ENCODE measurements around the gene C1QTNF3. TPM values are rescaled to one million over a fixed set of nuclear protein-coding genes. Genes with fewer than 3 reads are reported as not detected.

Gene C1QTNF3
- total and polyA plus RNA-seq, 2 experiments from 2014 or later, result 1.7 to 2.0 TPM

DNA sequence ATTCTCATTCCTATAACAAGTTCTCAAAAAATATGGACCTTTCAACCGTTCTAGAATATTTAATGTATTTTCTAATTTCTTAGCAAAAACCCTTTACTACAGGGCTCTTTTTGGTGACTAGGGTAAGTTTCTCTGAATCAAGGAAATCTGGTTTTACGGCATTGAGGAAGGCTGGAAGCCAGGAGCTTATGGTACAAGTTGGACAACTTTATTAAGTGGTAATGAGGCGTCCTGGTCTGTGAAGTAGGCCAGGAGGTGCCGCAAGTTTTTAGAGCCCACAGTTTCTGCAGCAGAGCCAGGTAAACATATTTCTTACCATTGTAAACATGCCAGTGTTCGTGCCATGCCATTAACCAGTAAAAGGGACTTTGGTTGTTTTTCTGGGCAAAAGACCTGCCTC is 14.6 kb upstream of the C1QTNF3 start:
- no peaks in the 10 kb centered on the region for H3F3A ChIP-seq (replicated peaks; ENCODE audit: low read depth)
- no peak overlapping the region for H3K4me2 ChIP-seq
- no peak overlapping the region for H2AFZ ChIP-seq
- TF ChIP-seq EZH2phosphoT487 (IDR thresholded peaks at IDR 0.05; ENCODE audit: unreplicated experiment), result no peak
- TF ChIP-seq POLR2AphosphoS5 (IDR thresholded peaks at IDR 0.05; ENCODE audit: low read depth), result no peak
- TF ChIP-seq EZH2 (IDR thresholded peaks at IDR 0.05; ENCODE audit: low read depth, unreplicated experiment), result no peak
- Mint-ChIP-seq H3K27me3 (ENCODE audit: insufficient read depth, low read depth, poor library complexity) (no peaks in the 10 kb centered on the region), H3K9me3 (peaks cover 16% of the 10 kb centered on the region), H3K4me1 (no peaks in the 10 kb centered on the region), H3K36me3 (ENCODE audit: low read depth) (peaks cover 22% of the 10 kb centered on the region; the same call in 2 of the 3 replicates), H3K4me3 (no peak overlapping the region), H3K27ac (no peak overlapping the region)
- no peaks in the 10 kb centered on the region for H3K27me3 ChIP-seq (ENCODE audit: insufficient read depth)
- no peaks in the 10 kb centered on the region for H3K79me2 ChIP-seq (replicated peaks; ENCODE audit: insufficient read depth)
- H3K27ac ChIP-seq (ENCODE audit: low read depth), result no peak overlapping the region
- H3K36me3 ChIP-seq (ENCODE audit: insufficient read depth), result no peaks in the 10 kb centered on the region
- no peaks in the 10 kb centered on the region for H3K9me2 ChIP-seq (ENCODE audit: insufficient read depth)
- no peak for DNase-seq (ENCODE audit: low spot score)
- ATAC-seq, result no peak
- no peaks in the 10 kb centered on the region; the same call in 1 of the 2 replicates for H4K20me1 ChIP-seq (replicated peaks; ENCODE audit: insufficient read depth)
- H3K4me3 ChIP-seq, result no peak overlapping the region
- no peaks in the 10 kb centered on the region for H3K4me1 ChIP-seq (ENCODE audit: insufficient read depth)

DNA sequence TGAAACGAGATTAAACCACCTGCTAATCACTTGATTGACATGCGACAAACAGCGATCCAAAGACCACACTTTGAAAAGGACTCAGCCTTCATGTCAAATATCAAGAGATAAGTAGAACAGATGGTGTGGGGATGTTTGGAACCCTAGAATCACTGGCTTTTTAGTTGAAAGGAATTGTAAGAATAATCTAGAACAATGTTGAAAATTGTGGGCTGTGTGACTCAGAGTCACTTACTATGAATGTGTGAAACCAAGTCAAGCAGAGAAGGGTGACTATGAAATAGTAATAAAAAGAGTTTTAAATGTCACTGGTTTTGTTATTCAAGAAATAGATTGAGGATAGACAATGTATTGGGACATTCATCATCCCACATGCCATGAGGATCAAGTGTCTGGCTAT is 14.1 kb upstream of the C1QTNF3 start:
- Histone ChIP-seq H3K4me2 (no peak overlapping the region), H3K27me3 (ENCODE audit: insufficient read depth) (no peaks in the 10 kb centered on the region), H4K20me1 (replicated peaks; ENCODE audit: insufficient read depth) (no peaks in the 10 kb centered on the region; the same call in 1 of the 2 replicates), H3K4me1 (ENCODE audit: insufficient read depth) (no peaks in the 10 kb centered on the region), H3K27ac (ENCODE audit: low read depth) (no peak overlapping the region), H2AFZ (no peak overlapping the region), H3K9me2 (ENCODE audit: insufficient read depth) (no peaks in the 10 kb centered on the region), H3K79me2 (replicated peaks; ENCODE audit: insufficient read depth) (no peaks in the 10 kb centered on the region), H3F3A (replicated peaks; ENCODE audit: low read depth) (no peaks in the 10 kb centered on the region), H3K4me3 (no peak overlapping the region), H3K36me3 (ENCODE audit: insufficient read depth) (no peaks in the 10 kb centered on the region)
- no peak overlapping the region for H3K4me3 Mint-ChIP-seq
- no peaks in the 10 kb centered on the region for H3K27me3 Mint-ChIP-seq (ENCODE audit: insufficient read depth, low read depth, poor library complexity)
- H3K9me3 Mint-ChIP-seq, result peaks cover 16% of the 10 kb centered on the region
- no peak for ATAC-seq
- no peaks in the 10 kb centered on the region for H3K4me1 Mint-ChIP-seq
- H3K27ac Mint-ChIP-seq, result no peak overlapping the region
- DNase-seq (ENCODE audit: low spot score), result no peak
- peaks cover 19% of the 10 kb centered on the region; the same call in 2 of the 3 replicates for H3K36me3 Mint-ChIP-seq (ENCODE audit: low read depth)
- no peak for TF ChIP-seq ZNF331 (CRISPR knock-in tag; IDR thresholded peaks at IDR 0.05; ENCODE audit: low read depth)
- TF ChIP-seq, protein P1, sequence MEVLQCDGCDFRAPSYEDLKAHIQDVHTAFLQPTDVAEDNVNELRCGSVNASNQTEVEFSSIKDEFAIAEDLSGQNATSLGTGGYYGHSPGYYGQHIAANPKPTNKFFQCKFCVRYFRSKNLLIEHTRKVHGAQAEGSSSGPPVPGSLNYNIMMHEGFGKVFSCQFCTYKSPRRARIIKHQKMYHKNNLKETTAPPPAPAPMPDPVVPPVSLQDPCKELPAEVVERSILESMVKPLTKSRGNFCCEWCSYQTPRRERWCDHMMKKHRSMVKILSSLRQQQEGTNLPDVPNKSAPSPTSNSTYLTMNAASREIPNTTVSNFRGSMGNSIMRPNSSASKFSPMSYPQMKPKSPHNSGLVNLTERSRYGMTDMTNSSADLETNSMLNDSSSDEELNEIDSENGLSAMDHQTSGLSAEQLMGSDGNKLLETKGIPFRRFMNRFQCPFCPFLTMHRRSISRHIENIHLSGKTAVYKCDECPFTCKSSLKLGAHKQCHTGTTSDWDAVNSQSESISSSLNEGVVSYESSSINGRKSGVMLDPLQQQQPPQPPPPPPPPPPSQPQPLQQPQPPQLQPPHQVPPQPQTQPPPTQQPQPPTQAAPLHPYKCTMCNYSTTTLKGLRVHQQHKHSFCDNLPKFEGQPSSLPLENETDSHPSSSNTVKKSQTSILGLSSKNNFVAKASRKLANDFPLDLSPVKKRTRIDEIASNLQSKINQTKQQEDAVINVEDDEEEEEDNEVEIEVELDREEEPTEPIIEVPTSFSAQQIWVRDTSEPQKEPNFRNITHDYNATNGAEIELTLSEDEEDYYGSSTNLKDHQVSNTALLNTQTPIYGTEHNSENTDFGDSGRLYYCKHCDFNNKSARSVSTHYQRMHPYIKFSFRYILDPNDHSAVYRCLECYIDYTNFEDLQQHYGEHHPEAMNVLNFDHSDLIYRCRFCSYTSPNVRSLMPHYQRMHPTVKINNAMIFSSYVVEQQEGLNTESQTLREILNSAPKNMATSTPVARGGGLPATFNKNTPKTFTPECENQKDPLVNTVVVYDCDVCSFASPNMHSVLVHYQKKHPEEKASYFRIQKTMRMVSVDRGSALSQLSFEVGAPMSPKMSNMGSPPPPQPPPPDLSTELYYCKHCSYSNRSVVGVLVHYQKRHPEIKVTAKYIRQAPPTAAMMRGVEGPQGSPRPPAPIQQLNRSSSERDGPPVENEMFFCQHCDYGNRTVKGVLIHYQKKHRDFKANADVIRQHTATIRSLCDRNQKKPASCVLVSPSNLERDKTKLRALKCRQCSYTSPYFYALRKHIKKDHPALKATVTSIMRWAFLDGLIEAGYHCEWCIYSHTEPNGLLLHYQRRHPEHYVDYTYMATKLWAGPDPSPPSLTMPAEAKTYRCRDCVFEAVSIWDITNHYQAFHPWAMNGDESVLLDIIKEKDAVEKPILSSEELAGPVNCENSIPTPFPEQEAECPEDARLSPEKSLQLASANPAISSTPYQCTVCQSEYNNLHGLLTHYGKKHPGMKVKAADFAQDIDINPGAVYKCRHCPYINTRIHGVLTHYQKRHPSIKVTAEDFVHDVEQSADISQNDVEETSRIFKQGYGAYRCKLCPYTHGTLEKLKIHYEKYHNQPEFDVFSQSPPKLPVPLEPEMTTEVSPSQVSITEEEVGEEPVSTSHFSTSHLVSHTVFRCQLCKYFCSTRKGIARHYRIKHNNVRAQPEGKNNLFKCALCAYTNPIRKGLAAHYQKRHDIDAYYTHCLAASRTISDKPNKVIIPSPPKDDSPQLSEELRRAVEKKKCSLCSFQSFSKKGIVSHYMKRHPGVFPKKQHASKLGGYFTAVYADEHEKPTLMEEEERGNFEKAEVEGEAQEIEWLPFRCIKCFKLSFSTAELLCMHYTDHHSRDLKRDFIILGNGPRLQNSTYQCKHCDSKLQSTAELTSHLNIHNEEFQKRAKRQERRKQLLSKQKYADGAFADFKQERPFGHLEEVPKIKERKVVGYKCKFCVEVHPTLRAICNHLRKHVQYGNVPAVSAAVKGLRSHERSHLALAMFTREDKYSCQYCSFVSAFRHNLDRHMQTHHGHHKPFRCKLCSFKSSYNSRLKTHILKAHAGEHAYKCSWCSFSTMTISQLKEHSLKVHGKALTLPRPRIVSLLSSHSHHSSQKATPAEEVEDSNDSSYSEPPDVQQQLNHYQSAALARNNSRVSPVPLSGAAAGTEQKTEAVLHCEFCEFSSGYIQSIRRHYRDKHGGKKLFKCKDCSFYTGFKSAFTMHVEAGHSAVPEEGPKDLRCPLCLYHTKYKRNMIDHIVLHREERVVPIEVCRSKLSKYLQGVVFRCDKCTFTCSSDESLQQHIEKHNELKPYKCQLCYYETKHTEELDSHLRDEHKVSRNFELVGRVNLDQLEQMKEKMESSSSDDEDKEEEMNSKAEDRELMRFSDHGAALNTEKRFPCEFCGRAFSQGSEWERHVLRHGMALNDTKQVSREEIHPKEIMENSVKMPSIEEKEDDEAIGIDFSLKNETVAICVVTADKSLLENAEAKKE (CRISPR knock-in tag; IDR thresholded peaks at IDR 0.05), result no peak
- TF ChIP-seq, protein P2, sequence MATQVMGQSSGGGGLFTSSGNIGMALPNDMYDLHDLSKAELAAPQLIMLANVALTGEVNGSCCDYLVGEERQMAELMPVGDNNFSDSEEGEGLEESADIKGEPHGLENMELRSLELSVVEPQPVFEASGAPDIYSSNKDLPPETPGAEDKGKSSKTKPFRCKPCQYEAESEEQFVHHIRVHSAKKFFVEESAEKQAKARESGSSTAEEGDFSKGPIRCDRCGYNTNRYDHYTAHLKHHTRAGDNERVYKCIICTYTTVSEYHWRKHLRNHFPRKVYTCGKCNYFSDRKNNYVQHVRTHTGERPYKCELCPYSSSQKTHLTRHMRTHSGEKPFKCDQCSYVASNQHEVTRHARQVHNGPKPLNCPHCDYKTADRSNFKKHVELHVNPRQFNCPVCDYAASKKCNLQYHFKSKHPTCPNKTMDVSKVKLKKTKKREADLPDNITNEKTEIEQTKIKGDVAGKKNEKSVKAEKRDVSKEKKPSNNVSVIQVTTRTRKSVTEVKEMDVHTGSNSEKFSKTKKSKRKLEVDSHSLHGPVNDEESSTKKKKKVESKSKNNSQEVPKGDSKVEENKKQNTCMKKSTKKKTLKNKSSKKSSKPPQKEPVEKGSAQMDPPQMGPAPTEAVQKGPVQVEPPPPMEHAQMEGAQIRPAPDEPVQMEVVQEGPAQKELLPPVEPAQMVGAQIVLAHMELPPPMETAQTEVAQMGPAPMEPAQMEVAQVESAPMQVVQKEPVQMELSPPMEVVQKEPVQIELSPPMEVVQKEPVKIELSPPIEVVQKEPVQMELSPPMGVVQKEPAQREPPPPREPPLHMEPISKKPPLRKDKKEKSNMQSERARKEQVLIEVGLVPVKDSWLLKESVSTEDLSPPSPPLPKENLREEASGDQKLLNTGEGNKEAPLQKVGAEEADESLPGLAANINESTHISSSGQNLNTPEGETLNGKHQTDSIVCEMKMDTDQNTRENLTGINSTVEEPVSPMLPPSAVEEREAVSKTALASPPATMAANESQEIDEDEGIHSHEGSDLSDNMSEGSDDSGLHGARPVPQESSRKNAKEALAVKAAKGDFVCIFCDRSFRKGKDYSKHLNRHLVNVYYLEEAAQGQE (IDR thresholded peaks at IDR 0.05; ENCODE audit: unreplicated experiment), result no peak
- TF ChIP-seq, protein P3, sequence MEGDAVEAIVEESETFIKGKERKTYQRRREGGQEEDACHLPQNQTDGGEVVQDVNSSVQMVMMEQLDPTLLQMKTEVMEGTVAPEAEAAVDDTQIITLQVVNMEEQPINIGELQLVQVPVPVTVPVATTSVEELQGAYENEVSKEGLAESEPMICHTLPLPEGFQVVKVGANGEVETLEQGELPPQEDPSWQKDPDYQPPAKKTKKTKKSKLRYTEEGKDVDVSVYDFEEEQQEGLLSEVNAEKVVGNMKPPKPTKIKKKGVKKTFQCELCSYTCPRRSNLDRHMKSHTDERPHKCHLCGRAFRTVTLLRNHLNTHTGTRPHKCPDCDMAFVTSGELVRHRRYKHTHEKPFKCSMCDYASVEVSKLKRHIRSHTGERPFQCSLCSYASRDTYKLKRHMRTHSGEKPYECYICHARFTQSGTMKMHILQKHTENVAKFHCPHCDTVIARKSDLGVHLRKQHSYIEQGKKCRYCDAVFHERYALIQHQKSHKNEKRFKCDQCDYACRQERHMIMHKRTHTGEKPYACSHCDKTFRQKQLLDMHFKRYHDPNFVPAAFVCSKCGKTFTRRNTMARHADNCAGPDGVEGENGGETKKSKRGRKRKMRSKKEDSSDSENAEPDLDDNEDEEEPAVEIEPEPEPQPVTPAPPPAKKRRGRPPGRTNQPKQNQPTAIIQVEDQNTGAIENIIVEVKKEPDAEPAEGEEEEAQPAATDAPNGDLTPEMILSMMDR (conservative IDR thresholded peaks at IDR 0.05; ENCODE audit: low read depth in 2 of 2), result no peak
- no peak for TF ChIP-seq ZNF114 (CRISPR knock-in tag; IDR thresholded peaks at IDR 0.05)
- TF ChIP-seq EZH2 (IDR thresholded peaks at IDR 0.05; ENCODE audit: low read depth, unreplicated experiment), result no peak
- TF ChIP-seq NANOG (IDR thresholded peaks at IDR 0.05; ENCODE audit: borderline replicate concordance), result no peak
- no peak for TF ChIP-seq JUNB (IDR thresholded peaks at IDR 0.05; ENCODE audit: unreplicated experiment)
- TF ChIP-seq POLR2AphosphoS5 (IDR thresholded peaks at IDR 0.05; ENCODE audit: low read depth), result no peak
- TF ChIP-seq CREB1 (CRISPR knock-in tag; IDR thresholded peaks at IDR 0.05; ENCODE audit: low read depth), result no peak

All from GM23338 (cell line).